ENCODE data around the gene RCE1.

RCE1 gene

DNA sequence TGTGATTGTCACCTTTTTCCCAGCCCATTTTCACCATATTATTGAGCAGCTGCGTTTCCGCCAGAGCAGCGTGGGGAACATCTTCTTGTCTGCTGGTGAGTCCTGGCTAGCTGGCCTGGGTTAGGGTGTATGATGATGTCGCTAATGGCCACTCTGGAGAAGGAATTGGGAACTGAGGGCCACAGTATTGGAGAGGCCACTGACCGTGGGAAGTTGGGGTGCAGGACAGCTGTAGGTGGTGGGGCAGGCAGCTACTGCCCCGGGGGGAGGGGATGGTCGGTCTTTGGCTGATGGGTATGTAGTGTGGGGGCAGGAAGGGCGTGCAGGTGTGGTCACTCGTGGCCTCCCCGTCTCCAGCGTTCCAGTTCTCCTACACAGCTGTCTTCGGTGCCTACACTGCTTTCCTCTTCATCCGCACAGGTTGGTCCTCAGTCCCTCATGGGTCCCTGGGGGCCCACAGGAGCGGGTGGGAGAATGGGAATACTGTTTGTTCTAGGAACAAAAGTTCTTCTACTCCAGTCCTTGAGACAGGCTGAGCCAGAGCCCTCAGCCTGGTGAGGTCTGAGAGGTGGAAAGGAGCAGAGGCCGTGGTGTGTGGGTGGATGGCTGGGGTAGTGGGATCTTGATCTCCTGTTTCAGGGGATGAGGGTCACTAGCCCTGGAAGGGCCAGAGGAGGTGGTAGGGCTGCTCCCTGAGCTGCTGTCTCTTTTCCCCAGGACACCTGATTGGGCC is 2.1 kb downstream of the RCE1 start:
- DNase-seq, result no peak

DNA sequence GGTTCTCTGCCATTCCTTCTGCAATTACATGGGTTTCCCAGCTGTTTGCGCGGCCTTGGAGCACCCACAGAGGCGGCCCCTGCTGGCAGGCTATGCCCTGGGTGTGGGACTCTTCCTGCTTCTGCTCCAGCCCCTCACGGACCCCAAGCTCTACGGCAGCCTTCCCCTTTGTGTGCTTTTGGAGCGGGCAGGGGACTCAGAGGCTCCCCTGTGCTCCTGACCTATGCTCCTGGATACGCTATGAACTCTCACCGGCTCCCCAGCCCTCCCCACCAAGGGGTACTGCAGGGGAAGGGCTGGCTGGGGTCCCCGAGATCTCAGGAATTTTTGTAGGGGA is 2.6 kb downstream of the RCE1 start:
- no peak for DNase-seq

DNA sequence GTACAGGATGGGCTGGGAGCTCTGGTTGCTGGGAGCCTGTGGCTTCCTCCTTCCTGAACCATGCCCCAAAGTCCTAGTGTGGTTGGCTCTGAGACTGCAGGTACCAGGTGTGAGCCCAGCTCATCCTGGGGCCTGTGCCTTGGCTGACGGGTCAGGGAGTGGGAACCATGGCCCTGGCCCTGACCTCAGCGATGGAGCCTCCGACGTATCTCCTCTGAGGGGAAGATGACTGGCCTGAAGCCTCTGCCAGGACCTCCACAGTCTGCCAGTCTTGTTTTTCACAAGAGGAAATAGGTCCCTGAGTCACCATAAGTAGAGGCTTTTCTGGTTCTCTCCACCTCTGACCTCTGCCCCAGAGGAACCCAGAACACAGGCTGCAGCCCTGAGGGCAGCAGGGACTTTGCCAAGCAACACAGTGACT is 3.4 kb downstream of the RCE1 start:
- DNase-seq, result no peak

DNA sequence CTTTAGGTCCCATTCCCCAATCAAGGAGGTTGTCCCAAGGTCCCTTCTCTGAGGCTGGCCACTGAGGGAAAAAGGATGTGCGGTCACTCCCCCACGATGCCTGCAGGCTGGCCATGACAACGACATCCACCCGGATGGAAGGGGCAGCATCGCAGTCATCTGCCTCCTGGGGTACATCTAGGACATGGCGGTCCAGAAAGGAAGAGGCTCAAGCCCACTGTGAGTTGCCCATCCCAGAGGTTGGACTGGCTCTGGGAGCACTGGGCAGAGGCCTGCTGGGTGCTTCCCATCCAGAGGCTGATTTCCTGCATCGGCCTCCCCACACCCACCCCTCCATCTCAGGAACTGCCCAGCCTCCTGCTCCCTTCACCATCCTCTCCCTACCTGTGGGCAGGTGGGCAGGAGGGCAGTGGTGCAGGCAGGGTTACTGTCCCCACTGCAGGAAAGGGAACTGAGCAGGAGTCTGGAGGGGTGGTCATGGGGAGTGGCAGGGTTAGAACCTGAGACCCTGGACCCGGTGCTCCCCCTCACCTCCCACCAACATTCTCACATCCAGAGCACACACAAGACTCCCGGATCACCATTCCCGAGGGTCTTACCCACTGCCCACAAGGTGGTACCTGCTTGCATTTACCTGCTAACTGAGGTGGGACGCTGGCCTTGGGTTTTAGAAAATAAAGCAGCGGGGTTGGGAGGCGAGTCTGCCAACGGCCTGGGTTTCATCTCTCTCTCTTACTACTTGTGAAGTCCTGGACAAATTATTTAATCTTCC is 4.4 kb downstream of the RCE1 start:
- no peak for DNase-seq

DNA sequence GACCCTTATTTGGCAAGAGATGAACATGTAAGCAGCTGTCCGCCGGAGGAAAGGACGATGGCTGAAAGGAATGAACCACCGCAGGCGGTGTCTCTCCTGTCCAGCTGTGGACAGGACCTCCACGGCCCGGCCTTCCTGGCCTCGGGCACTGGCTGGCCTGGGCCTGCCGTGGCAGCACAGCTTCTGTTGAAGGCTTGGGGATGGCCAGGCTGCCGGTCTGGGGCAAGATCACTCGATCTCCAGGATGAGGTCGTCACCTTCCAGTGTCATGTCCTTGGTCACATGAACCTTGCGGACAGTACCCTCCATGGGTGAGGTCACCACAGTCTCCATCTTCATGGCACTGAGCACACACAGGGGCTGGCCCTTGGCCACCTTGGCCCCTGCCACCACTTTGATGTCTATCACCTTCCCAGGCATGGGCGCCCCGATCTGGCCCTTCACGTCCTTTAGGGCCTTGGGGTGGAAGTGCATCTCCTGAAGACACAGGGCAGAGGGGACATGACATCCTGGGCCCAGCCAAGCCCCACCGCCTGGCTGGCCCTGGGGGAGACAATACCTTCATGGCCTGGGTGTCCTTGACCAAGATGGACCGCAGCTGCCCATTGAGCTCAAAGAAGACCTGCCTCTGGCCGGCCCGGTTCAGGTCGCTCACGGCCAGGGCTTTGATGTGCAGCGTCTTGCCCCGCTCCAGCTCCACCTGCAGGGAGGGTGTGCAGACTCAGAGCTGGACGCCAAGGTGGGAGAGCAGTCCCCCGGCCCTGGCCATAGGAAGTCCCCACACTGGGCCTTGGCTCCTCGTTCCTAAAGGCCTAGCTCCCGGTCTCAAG is 5.6 kb downstream of the RCE1 start:
- no peak for DNase-seq

DNA sequence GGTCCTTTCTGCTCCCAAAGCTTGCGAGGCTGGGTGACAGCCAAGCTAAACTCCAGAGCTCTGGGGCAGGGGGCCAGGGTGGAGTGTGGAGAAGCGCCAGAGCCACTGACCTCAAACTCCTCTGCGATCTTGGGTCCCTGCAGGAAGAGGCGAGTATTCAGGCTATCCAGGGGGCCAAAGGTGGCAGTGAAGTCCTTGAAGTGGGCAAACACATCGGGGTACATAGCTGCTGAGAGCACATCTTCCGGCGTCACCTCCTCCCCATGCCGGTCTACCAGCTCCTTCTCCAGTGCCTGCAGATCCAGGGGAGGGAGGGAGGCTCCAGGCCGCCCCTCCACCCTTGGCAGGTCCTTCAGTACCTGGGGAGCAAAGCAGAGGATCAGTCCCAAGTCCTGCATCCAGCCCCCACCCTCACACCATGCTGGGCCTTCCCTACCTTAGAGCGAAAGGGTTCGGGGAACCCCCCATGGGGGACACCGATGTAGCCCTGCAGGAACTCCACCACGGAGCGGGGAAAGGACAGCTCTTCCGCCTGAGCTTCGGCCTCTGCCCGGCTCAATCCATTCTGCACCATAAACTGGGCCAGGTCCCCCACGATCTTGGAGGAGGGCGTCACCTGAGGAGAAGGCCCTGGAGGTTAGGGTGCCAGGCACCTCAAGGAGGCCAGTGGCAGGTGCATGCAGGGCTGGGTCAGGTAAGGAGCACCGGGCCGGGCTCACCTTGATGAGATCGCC is 6.4 kb downstream of the RCE1 start:
- no peak for DNase-seq

DNA sequence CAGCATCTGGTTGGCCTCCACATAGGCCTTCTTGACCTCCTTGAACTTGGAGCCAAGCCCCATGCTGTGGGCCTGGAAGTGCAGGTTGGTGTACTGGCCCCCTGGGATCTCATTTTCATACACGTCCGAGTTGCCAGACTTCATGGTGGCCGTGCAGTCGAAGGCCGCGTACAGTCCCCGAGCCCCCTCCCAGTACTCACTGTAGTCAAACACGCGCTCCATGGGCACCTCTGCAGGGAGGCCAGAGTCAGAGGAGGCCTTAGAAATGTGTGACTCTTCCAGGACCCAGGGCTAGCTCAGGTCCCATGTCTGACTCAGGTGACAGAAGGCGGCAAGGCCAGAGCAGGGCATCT is 7.0 kb downstream of the RCE1 start:
- DNase-seq, result no peak

DNA sequence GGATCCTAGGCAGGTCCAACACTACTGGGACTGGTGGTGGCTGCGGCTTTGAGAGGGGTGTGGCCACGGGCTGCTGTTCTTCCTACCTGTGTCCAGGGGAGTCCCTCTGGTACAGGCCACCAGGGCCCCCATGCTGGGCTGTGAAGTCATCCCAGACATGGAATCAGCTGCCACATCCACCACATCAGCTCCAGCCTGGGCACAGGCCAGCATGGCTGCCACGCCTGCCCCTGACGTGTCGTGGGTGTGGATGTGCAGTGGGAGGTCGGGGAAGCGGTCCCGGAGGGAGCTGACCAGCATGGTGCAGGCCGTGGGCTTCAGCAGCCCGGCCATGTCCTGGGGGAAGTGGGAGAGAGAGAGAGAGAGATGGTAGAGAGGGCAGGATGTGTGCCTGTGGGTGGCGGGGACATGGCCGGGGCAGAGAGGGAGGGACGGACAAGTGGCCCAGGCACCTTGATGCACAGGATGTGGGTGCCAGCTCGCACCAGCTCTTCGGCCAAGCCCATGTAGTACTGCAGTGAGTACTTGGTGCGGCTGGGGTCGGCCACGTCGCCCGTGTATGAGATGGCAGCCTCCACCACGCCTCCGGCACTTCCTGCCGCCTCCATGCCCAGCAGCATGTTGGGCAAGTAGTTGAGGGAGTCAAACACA is 7.5 kb downstream of the RCE1 start:
- no peak for DNase-seq

DNA sequence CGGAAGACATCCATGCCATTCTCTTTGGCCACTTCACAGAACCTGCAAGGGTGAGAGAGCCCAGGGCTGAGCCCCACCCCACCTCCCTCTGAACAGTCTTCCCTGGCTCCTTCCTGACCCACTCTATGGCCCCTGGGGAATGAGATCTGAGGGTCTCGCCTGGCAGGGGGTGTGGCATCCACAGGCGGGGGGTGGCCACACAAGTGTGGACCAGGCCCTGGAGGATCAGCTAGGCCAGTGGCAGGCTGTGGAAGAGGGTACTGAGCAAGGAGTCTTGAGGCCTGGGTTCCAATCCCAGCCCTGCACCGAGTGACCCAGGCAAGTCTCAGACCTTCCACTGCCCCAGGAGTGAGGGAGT is 8.0 kb downstream of the RCE1 start:
- DNase-seq, result no peak

DNA sequence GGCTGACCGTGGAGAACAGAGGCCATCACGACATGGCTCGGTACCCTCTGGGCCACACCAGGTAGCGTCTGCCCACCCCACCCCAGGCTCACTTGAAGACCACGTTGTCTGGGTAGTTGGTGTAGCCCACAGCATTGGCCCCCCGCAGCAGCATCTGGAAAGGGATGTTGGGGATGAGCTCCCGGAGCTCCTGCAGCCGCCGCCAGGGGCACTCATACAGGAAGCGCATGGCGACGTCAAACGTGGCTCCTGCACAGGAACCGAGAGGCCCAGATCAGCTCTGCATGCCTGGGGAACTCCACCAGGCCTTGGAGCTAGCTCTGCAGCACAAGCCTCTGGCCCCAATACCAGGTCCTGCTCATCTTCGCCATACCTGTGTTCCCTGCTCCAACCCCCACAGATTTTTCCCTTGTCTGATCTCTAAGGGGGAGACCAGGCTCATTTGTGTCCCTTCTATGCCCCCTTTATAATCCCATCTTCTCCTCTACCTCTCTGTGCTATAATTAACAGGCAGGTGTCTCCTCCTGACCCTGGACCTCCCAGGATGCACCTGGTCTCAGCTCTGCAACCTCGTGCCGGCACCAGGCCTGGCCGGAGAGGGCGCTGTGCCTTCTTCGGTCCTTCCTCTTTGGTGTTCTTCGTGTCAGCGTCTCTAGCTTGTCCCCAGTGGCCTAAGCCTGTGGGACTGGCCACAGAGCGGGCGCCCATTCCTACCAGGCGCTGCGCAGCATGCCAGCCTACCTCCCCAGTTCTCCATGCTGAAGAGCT is 8.6 kb downstream of the RCE1 start:
- no peak for DNase-seq

DNA sequence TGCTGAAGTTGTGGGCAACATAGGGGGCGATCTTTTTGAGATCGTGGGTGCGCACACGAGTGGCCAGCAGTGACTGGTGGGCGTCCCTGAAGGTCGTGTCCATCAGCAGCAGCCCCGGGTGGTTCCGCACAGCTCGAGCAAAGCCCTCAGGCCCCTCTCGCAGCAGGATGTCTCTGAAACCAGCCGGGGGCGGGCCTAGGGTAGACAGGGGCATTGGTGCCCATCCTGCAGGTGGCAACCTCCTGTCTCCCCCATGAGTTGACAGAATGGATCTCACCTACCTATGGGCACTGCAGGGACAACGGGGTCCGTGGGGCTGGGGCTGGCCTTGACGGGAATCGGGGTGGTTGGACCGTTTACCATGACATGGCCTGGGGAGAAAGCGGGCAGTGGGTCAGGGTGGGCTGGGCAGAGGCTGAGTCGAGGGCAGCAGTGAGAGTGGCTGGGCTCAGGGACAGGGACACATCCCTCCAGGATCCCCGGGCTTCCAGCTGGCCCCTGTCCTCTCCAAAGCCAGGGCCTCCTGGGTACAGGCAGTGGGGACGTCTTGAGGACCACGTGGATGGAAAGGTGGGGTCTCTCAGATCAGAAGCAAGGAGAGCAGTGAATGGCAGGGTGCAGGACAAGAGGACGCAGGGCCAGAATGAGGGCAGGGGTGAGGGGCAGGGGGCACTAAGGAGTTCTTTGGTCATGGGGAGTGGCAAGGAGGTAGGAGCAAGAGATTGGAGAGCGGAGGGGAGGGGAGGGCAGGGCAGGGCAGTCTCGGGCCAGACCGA is 9.4 kb downstream of the RCE1 start:
- DNase-seq, result no peak

DNA sequence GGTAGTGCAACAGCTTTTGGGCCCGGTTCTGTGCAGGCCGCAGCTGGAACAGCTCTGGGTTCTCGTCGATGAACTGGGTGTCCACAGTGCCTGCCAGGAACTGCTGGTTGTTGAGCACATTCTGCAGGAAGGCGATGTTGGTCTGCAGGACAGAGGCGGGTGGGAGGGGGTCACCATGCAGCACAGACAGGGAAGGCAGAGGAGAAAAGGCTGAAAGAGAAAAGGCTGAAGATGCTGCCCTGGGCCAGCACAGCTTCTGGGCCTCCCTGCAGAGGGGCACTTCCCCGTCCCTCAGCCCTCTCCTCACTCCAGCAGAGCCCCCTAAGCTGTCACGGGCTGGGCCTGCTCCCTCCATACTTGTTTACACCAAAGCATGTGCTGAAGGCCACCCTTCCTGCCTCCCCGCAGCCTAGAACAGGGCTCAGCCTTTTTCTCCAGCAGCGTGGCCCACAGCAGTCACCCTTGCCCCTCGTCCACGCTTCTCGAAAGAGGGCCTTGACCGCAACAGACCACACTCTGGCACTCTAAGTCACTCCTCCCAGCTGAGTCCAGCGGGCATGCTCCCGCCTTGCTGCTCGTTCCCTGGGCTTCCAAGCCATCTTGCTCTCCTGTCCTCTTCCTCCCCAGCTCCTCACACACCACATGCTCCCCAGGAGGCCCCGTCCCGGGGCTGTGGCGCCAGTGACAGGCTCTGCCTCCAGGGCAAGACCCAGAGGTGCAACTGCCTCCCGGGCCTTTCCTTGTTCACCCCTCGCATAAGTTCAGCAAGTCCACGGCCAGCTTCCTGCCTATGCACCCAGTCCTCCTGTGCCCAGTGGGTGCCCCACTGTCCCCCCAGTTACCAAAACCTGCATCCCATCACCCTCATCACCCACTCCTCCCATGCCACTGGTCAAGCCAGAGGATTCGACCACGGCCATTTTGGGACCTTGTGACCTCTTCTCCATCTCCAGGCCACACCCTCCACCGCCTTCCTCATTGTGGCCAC is 10.3 kb downstream of the RCE1 start:
- no peak for DNase-seq

DNA sequence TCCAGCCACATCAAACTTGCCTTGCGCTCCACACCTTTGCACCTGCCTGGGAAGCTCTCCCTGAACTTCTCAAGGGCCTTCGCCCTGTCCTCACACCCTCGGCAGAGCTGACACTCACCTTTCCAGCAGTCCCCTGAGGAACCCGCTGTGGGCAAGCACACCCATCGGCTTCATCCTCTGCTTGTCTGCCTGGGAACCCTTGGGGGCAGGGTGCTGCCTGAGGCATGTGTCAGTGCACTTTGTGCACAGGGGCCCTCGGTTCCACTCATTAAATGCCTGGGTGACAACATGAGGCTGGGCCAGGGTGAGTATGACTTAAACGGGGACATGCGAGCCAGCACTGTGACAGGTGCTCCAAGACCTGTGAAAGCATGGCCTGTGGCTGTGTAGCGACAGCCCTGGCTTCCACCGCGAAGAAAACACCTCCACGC is 11.0 kb downstream of the RCE1 start:
- DNase-seq, result no peak

DNA sequence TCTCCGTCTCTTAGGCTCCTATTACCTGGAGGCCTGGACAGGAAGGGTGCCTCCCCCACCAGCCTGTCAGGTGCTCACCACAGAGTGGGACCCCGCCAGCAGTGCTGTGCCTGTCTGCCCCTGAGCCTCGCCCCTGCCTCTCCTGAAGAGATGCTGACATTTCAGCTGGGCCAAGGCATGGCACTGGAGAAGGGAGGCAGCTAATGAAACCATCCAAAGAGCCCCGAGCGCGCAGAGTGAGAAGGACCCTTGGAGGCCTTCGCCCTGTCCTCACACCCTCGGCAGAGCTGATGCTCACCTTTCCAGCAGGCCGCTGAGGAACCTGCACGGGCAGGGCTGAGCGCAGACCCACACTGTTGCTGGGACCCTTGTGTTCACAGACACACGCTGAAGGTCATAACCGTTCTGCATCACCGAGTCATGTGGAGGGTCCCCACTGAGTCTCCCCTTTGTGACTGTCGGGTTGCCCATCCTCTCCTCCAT is 11.5 kb downstream of the RCE1 start:
- DNase-seq, result no peak

DNA sequence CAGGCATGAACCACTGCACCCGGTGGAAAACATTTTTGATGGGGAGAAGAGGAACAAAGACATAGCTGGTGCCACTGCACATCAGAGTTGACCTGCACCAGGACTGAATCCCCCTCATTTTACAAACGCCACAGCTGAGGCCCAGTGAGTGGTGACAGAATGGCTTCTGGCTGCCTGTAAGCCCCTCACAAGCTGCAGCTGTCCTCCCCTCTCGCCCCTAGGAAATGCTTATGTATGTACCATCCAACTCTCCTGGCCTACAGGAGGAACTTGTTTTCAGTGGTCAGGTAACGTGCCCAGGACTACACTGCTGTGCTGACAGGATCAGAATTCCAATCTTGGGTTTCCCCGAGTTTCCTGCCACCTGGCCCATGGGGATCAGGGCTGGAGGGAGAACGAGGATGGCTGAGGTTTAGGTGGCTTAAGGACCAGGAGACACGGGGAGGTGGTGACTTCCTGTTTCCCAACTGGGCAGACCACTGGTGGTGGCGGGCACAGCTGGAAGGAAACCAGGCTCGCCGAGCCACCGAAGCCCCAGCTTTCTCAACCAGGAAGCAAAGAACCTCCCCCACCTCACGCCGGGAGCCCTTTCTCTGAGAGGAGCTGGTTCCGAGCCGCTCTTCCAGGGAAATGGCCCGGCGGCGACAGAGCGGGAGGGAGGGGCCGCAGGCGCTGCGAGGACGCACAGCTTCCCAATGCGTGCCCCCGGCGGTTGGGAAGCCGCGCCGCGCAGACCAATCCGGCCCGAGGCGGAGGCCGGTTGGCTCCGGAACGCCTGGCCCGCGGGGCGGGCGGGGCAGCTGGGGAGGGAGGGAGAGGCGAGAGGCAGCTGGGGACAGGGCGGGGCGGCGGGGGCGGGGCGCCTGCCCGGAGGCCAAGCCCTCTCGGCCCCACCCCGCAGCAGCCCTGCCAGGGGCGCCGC is 12.6 kb downstream of the RCE1 start:
- DNase-seq, result peak; percentile 15

DNA sequence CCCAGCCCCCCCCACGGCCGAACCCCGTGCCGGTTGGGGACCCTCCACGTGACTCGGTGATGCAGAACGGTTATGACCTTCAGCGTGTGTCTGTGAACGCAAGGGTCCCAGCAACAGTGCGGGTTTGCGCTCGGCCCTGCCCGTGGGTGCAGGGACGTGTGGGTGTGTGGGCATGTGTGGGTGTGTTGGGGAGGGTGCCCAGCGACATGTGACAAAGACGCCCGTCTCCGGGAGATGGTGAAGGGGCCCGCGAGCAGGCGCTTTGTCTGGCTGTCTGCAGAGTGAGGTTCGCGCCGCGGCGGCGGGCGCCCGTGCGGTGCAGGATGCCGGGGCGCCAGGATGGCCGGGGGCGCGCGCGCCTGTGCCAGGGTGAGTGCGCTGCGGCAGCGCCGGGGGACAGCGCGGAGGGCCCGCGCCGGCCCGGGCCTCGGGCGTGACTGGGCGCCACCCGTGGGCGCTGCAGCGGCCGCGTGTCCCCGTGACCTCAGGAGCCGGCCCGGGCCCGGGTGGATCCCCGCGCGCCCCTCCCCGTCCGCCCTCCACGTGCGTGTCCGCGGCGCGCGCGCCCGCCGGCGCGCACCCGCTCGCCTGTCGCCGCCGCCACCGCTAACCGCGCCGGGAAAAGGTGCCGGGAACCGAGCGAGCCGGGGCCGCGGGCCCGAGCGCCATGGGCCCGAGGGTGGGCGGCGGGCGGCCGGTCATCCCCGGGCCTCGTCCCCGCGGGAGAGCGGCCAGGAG is 13.4 kb downstream of the RCE1 start, which contains the start of gene LRFN4:
Gene LRFN4 (plus strand): TSS at position 569 of the 738 bp plus-strand sequence. CDS start 681 bp downstream, outside the sequence.
- no peak for DNase-seq

DNA sequence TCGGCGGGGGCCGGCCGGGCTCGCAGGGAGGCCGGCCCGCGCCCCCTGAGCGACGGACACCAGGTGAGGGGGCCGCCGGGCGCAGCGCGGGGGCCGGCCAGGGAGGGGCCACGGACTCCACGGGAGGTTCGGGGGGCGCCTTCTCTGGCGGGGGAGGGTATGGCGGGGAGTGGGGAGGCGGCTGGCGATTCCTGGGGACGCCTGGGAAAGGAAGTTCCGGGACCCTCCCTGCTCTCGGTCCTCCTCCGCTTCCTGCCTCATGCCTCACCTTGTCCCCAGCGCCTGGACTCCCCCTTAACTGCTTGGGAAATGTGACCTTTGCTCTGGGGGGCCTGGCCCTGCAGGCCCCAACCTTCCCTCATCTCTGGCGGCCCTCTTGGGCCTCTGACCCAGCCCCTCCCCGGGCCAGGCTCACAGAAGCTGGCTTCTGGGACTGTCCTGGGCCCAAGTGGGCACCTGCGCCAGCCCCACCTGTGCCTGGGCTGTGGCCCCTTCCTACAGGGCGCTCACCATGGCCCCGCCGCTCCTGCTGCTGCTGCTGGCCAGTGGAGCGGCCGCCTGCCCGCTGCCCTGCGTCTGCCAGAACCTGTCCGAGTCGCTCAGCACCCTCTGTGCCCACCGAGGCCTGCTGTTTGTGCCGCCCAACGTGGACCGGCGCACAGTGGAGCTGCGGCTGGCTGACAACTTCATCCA is 14.1 kb downstream of the RCE1 start:
- DNase-seq, result no peak
